ENCODE results near the gene ARHGAP31. TPM values are rescaled to one million over a fixed set of nuclear protein-coding genes. Genes with fewer than 3 reads are reported as not detected.
"Not testable (repeated sequence)": the region's sequence is repeated elsewhere in the genome, so short reads cannot be mapped to it uniquely, and the experiment has no call there.

ARHGAP31 gene
- polyA plus RNA-seq, 1 donor from 2014 or later, result 9.0 TPM

GRCh38 chr3:119340446-119340845 is 46.3 kb downstream of the ARHGAP31 start:
- Mint-ChIP-seq H3K4me3 (peak overlapping the region in 1 of 4 donors; percentile 17), H3K4me1 (peaks cover 23 to 27% (median 26%) of the 10 kb centered on the region in 3 donors), H3K27me3 (no peaks in the 10 kb centered on the region), H3K9me3 (peaks cover 0 to 3% (median 0%) of the 10 kb centered on the region in 3 donors), H3K27ac (no peak overlapping the region), H3K36me3 (peaks cover 8% of the 10 kb centered on the region)

- peaks cover 0 to under 1% (median 0%) of the 10 kb centered on the region in 3 donors for H3K9me3 Mint-ChIP-seq
- H3K4me3 Mint-ChIP-seq, result no peak overlapping the region
- peaks cover 6% of the 10 kb centered on the region for H3K36me3 Mint-ChIP-seq
- H3K4me1 Mint-ChIP-seq, result peaks cover 23 to 31% (median 28%) of the 10 kb centered on the region in 3 donors
- no peak overlapping the region for H3K27ac Mint-ChIP-seq
- no peaks in the 10 kb centered on the region for H3K27me3 Mint-ChIP-seq
Observed at GRCh38 chr3:119342176-119342575, 48.0 kb downstream of the ARHGAP31 start.

- no peaks in the 10 kb centered on the region for H3K27me3 Mint-ChIP-seq
- peaks cover 5% of the 10 kb centered on the region for H3K36me3 Mint-ChIP-seq
- peak overlapping the region in 2 of 3 donors; percentile 12 to 45 for H3K27ac Mint-ChIP-seq
- peaks cover 22 to 31% (median 28%) of the 10 kb centered on the region in 3 donors for H3K4me1 Mint-ChIP-seq
- no peaks in the 10 kb centered on the region for H3K9me3 Mint-ChIP-seq
- peak overlapping the region in 1 of 4 donors; percentile 42 for H3K4me3 Mint-ChIP-seq
Observed at GRCh38 chr3:119343719-119344118, 49.5 kb downstream of the ARHGAP31 start.

GRCh38 chr3:119346076-119346496 is 51.9 kb downstream of the ARHGAP31 start:
- Mint-ChIP-seq H3K4me1 (peaks cover 12 to 26% (median 17%) of the 10 kb centered on the region in 3 donors), H3K27me3 (no peaks in the 10 kb centered on the region), H3K27ac (no peak overlapping the region), H3K36me3 (peaks cover 5% of the 10 kb centered on the region), H3K4me3 (no peak overlapping the region), H3K9me3 (no peaks in the 10 kb centered on the region)

- peaks cover 5% of the 10 kb centered on the region for H3K36me3 Mint-ChIP-seq
- no peaks in the 10 kb centered on the region for H3K9me3 Mint-ChIP-seq
- H3K4me3 Mint-ChIP-seq, result no peak overlapping the region
- peaks cover 21 to 33% (median 26%) of the 10 kb centered on the region in 3 donors for H3K4me1 Mint-ChIP-seq
- no peaks in the 10 kb centered on the region for H3K27me3 Mint-ChIP-seq
- H3K27ac Mint-ChIP-seq, result peak overlapping the region in 1 of 3 donors; percentile 54
Observed at GRCh38 chr3:119347036-119347435, 52.9 kb downstream of the ARHGAP31 start.

GRCh38 chr3:119349354-119350041 is 55.3 kb downstream of the ARHGAP31 start:
- peaks cover 28 to 38% (median 32%) of the 10 kb centered on the region in 3 donors for H3K4me1 Mint-ChIP-seq
- no peaks in the 10 kb centered on the region for H3K27me3 Mint-ChIP-seq
- no peaks in the 10 kb centered on the region for H3K9me3 Mint-ChIP-seq
- H3K27ac Mint-ChIP-seq, result peak overlapping the region in 2 of 3 donors; percentile 27 to 82
- H3K4me3 Mint-ChIP-seq, result no peak overlapping the region
- peaks cover 3% of the 10 kb centered on the region for H3K36me3 Mint-ChIP-seq

GRCh38 chr3:119350114-119350513 is 55.9 kb downstream of the ARHGAP31 start:
- H3K4me1 Mint-ChIP-seq, result peaks cover 28 to 38% (median 32%) of the 10 kb centered on the region in 3 donors
- H3K9me3 Mint-ChIP-seq, result no peaks in the 10 kb centered on the region
- H3K27me3 Mint-ChIP-seq, result no peaks in the 10 kb centered on the region
- H3K27ac Mint-ChIP-seq, result peak overlapping the region in 1 of 3 donors; percentile 82
- H3K36me3 Mint-ChIP-seq, result peaks cover 3% of the 10 kb centered on the region
- no peak overlapping the region for H3K4me3 Mint-ChIP-seq

- Mint-ChIP-seq H3K27me3 (no peaks in the 10 kb centered on the region), H3K4me1 (peaks cover 28 to 32% (median 31%) of the 10 kb centered on the region in 3 donors), H3K4me3 (peak overlapping the region in 2 of 4 donors; percentile 67 to 82), H3K27ac (peak overlapping the region; percentile 57 to 92 (median 88)), H3K36me3 (peaks cover 3% of the 10 kb centered on the region), H3K9me3 (no peaks in the 10 kb centered on the region)
Observed at GRCh38 chr3:119351581-119351980, 57.4 kb downstream of the ARHGAP31 start.

- Mint-ChIP-seq H3K27ac (peak overlapping the region; percentile 57 to 92 (median 88)), H3K4me3 (peak overlapping the region; percentile 1 to 82 (median 53)), H3K9me3 (no peaks in the 10 kb centered on the region), H3K36me3 (peaks cover 3% of the 10 kb centered on the region), H3K4me1 (peaks cover 31 to 34% (median 32%) of the 10 kb centered on the region in 3 donors), H3K27me3 (no peaks in the 10 kb centered on the region)
Observed at GRCh38 chr3:119352034-119352609, 57.9 kb downstream of the ARHGAP31 start.

GRCh38 chr3:119352863-119353527 is 58.8 kb downstream of the ARHGAP31 start:
- peaks cover 3% of the 10 kb centered on the region for H3K36me3 Mint-ChIP-seq
- no peaks in the 10 kb centered on the region for H3K9me3 Mint-ChIP-seq
- H3K27me3 Mint-ChIP-seq, result no peaks in the 10 kb centered on the region
- H3K4me1 Mint-ChIP-seq, result peaks cover 34 to 38% (median 35%) of the 10 kb centered on the region in 3 donors
- H3K4me3 Mint-ChIP-seq, result peak overlapping the region in 3 of 4 donors; percentile 13 to 50 (median 23)
- H3K27ac Mint-ChIP-seq, result peak overlapping the region; percentile 57 to 92 (median 88)

GRCh38 chr3:119355608-119356007 is 61.4 kb downstream of the ARHGAP31 start:
- H3K36me3 Mint-ChIP-seq, H3K27me3 Mint-ChIP-seq, H3K27ac Mint-ChIP-seq, H3K4me3 Mint-ChIP-seq, H3K9me3 Mint-ChIP-seq: not testable (repeated sequence)
- peaks cover 42 to 49% (median 46%) of the 10 kb centered on the region in 3 donors for H3K4me1 Mint-ChIP-seq

- peak overlapping the region in 1 of 4 donors; percentile 12 for H3K4me3 Mint-ChIP-seq
Observed at GRCh38 chr3:119356646-119357045, 62.5 kb downstream of the ARHGAP31 start.

GRCh38 chr3:119357190-119357589 is 63.0 kb downstream of the ARHGAP31 start:
- Mint-ChIP-seq H3K9me3 (no peaks in the 10 kb centered on the region), H3K36me3 (no peaks in the 10 kb centered on the region), H3K27ac (peak overlapping the region in 1 of 3 donors; percentile 65), H3K27me3 (no peaks in the 10 kb centered on the region), H3K4me1 (peaks cover 29 to 34% (median 33%) of the 10 kb centered on the region in 3 donors), H3K4me3 (peak overlapping the region in 1 of 4 donors; percentile 12)

More at GRCh38 chr3:119356646-119357045, 62.5 kb downstream of the ARHGAP31 start:
- peak overlapping the region in 1 of 3 donors; percentile 65 for H3K27ac Mint-ChIP-seq
- no peaks in the 10 kb centered on the region for H3K36me3 Mint-ChIP-seq
- no peaks in the 10 kb centered on the region for H3K27me3 Mint-ChIP-seq
- H3K9me3 Mint-ChIP-seq, result no peaks in the 10 kb centered on the region
- H3K4me1 Mint-ChIP-seq, result peaks cover 34 to 39% (median 38%) of the 10 kb centered on the region in 3 donors

GRCh38 chr3:119359476-119360326 is 65.5 kb downstream of the ARHGAP31 start:
- no peaks in the 10 kb centered on the region for H3K9me3 Mint-ChIP-seq
- peak overlapping the region in 2 of 3 donors; percentile 65 to 94 for H3K27ac Mint-ChIP-seq
- peaks cover 17 to 21% (median 18%) of the 10 kb centered on the region in 3 donors for H3K4me1 Mint-ChIP-seq
- H3K4me3 Mint-ChIP-seq, result peak overlapping the region in 3 of 4 donors; percentile 39 to 92 (median 82)
- no peaks in the 10 kb centered on the region for H3K36me3 Mint-ChIP-seq
- H3K27me3 Mint-ChIP-seq, result no peaks in the 10 kb centered on the region

Measured in IgD-negative memory B cell (primary cell).